A204.1 (cell line): ENCODE results near the gene VAV3.

Experiments
- FAIRE-seq: peaks from 2 replicates; lab custom pipeline; 2012; peaks lifted over from hg19 to GRCh38; lab: Jason Lieb, UNC

VAV3 gene

GRCh38 chr1:107637101-107637500, 327.9 kb downstream of the VAV3 start:
- FAIRE-seq: no peak

- FAIRE-seq: no peak
These were observed 331.4 kb downstream of the VAV3 start for GRCh38 chr1:107633596-107633995.

DNA sequence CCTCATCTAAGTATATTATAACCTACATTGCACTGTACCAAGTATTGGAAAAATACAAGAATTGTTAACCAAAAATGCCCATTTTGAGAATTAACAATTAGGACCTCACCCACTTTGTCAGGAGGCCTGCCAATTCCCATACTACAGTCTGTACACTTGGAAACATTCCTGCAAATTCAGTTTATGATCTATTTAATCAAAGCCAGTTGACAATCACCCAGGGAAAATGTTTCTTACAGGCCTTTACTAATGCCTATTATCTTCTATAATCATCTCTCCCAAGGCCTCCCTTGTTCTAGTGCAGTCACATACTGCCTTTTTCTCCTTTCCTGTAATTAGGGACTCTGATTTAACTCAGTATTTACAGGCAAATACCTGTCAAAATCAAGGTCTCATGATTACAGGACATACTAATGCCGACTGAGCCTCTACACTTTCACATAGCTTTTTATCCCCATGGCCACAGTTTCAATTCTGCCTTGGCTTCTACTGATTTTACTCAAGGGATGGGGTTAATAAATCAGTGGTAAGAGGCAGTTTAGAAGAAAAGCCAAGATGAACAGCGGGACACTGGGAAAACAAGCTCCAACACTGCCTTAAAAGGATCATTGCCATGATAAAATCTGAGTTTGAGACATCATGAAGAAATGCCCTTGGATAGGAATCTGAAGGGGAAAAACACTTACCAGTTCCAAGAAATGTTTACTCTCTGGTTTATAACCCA, 338.7 kb downstream of the VAV3 start:
- no peak for FAIRE-seq

DNA sequence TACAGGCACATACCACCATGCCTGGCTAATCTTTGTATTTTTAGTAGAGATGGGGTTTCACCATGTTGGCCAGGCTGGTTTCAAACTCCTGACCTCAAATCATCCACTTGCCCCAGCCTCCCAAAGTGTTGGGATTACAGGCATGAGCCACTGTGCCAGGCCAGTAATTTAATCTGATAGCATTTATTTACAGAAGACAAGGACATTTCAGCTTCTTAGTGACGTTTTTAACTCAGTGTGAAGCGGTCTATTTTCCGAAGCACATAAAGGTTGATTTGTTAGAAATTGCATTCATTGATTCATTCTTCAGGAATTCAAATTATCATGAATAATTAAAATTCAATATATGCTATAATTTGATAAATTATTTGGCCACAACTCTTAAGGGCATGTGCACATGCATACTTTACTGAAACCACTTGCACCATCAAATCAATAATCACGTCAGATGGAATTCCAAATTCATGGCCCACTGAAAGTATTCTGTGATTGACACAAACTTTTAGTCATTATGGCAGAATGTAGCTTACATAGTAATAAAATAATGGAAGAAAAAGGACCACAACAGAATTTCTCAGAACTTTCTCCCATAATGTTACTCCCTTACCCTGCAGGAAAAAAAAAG, 339.5 kb downstream of the VAV3 start:
- no peak for FAIRE-seq

- FAIRE-seq: no peak
These were observed 341.5 kb downstream of the VAV3 start for GRCh38 chr1:107623431-107623830.

DNA sequence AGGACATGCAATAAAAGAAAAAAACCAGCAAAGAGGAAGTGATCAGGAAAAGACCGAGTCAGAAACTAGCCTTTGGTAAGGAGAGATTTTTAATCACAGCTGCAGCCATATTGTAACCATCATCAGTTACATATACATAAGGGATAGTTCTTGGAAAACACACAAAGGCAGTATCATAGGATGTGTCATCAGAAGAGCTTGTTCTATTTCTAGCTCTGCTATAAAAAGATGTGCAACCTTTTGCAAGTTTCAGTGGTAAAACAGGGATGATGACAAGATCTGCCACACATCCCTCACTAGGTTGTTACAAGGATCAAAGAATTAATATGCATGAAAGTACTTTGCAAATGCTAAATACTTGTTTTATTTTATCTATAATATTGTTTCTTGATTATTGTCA, 342.0 kb downstream of the VAV3 start:
- no peak for FAIRE-seq

DNA sequence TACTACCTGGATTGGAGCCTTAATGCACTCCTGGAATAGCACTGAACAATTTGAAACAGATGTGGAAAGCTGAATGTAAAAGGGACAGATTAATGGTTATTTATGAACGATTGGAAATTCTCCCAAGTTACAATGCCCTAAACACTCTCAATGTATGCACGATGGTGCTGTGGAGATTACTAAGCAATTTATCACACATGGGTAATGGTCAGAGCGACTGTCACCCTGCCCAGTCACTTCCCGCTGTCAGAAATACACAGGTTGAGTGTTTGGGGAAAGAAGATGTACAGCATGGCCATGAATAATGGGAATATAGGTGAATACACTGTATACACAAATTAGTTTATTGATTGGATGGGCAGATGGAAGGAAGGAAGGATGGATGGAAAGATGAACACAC, 342.4 kb downstream of the VAV3 start:
- FAIRE-seq: no peak

DNA sequence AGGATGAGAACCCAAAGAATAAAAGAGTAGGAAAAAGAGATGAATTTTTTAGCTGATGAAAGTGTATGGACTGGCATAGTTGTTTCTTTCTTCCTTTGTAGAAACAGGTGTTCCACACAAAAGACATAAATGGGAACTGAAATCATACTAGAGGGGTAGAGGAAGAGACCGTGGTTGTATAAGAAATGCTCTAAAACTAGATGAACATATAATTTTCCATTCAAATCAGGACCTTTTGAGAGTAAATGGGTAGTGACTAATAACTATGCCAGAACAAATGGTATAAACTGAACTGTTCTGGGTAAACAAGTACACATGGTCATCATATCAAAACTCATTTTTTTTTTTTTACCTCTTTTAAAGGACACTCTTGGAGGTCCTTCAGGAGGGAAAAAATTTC, 344.2 kb downstream of the VAV3 start:
- no peak for FAIRE-seq

GRCh38 chr1:107618539-107618938, 346.4 kb downstream of the VAV3 start:
- no peak for FAIRE-seq

GRCh38 chr1:107617921-107618320, 347.1 kb downstream of the VAV3 start:
- FAIRE-seq: no peak

- no peak for FAIRE-seq
These were observed 347.5 kb downstream of the VAV3 start for GRCh38 chr1:107617456-107617855.

DNA sequence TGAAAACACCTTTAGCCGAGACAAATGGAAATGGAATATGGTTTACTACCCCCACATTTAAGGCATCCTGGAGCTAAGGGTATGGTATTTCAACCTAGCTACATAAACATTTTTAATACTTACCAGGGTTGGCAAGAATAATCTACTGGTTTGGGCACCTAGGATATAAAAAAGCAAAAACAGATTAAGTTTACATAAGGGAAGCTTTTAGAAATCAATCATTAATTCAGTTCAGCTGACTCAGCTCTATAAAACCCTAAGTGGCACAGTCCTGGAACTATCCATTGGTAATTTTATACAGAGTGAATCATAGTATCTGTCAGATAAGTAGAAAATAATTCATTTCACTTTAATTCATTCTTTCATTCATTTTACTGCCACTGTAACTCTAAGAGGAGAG, 355.2 kb downstream of the VAV3 start:
- no peak for FAIRE-seq

GRCh38 chr1:107604825-107605224, 360.2 kb downstream of the VAV3 start:
- FAIRE-seq: no peak

- no peak for FAIRE-seq
These were observed 364.3 kb downstream of the VAV3 start for GRCh38 chr1:107600607-107601160.

GRCh38 chr1:107599220-107599619, 365.8 kb downstream of the VAV3 start:
- no peak for FAIRE-seq

DNA sequence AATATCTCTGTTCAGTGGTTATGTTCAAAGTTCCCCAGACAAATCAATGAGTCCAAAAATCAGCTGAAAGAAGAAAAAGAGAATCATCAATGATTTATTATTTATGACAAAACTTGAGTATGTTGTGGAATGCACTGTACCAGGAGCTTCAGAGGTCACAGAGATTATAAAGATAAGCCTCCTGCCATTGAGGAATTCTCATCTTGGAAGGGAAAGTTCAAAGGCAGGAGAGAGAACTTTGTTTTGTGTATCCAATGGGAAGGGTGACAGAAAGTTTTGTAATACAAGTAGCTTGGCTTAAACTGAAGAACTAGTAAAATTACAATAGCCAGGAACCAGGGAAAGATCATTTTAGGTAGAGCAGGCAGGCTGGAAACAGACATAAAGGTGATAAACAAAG, 367.7 kb downstream of the VAV3 start:
- FAIRE-seq: no peak

DNA sequence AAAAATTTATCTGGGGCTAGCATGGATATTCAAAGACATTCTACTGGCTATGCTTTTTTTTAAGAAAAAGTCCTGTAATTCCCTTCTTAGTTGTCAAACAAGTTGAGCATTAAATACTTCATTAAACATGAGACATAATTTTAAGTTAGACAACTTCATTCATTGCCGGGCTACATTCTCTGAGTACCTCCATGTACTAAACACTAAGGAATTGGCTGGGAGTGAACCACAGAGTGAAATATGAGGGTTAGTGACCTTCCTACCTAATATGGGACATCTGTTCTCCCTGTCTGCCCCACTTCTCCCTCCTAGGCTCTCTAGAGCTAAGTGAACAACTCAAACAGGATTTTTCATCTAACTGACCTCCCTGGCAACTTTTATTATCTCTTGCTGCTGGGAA, 370.4 kb downstream of the VAV3 start:
- no peak for FAIRE-seq

DNA sequence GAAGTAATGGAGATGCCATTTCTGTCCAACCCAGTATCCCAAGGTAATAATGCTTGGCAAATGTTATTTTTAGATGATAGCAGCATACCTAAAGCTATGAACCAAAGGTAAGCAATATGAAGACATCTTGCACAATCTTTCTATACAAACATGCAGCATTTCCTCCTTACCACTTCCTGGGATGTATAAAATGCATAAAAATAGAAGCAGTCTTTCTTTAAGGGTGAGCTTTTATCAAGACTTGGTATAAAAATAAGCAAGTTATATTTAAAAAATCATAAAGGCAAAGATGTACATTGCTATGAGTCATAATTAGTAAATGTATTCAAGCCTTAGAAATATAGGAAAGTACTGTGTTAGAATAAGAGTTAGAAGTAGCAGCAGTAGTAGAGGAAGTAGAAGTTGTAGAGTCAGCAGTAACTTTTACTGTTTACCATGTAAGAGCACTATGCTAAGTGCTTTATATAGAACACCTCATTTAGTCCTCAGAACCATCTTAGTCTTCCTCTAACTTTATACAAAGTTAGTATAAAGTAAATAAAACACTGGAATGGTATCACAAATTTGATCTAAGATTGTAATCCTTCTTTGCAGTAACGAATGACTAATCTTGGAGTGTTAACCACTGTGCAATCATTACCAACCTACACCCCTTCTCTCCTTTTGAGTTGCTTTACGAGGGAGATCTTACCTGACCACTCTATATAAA, 371.3 kb downstream of the VAV3 start:
- no peak for FAIRE-seq

DNA sequence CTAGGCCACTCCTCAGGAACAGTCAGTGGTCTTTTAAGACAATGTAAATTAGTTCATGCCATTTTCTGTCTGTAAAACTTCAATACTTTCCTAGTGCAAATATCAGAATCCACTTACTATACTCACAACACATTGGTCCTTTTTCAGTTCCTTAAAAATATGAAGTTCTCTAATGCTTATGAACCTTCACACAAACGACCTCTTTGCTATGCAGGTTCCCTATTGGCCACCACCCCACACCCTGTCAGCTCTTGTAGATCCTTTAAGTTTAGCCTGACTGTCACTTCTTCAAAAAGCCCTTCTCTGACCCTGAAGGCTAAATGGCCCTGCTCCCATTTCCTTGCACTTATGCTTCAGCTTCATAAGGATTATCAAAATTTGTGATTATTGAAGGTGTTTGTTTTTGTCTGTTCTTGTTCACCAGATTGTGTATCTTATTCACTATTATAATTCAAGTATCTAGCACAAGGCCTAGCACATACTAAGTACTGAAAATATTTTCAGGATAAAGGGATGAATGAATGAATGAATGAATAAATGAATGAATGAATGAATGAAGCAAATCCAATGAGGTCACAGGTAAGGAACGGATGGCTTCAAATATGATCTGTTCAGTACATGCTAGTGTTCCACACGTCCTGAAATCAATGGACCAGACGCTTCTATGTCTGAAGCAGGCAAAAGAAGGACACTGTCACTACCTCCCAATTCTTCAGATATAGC, 373.9 kb downstream of the VAV3 start:
- no peak for FAIRE-seq

DNA sequence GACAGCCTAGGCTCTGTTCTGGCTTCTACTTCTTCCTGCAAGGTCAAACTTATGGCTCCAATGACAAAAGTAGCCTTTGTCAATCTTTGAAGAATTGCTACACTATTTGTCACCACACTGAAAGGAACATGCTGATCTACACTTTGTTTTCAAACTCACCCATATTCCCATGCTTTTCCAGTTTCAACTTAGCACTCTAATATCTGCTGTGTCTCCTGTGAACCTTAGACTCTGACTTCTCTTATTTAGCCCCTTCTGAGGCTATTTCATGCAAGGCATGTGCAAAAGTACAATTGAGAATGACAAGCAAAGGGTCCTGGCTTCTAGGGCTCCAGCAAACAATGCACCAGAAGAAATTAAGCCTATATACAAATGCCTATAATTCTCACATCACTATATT, 374.9 kb downstream of the VAV3 start:
- FAIRE-seq: no peak

DNA sequence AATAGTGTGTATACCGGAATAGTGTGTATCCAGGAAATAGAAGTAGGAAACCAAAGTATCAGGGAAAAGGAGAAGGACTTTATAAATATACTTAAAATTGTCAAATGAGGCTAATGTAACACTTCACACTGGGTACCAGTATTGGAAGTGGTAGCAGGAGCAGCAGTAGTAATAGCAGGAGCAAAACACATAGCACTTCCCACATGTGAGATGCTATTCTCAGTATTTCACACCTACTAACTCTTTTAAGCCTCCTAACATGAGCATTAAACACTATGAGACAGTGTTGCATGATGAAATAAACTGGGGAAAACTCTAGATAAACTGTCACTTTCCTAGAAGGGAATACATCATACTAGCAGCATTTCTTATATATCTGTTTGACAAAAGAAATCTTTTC, 376.7 kb downstream of the VAV3 start:
- no peak for FAIRE-seq

- FAIRE-seq: no peak
These were observed 389.8 kb downstream of the VAV3 start for GRCh38 chr1:107575226-107575625.

GRCh38 chr1:107574044-107574443, 390.9 kb downstream of the VAV3 start:
- FAIRE-seq: no peak
